HG03457 (cell line): ENCODE data around the gene SYT5.

ENCODE experiments used
- ATAC-seq: cut with Tn5 transposase; IDR thresholded peaks from one replicate; pipeline ENCODE4 v1.9.1; 2021; ENCODE audit warnings: moderate number of reproducible peaks; ENCODE audit not compliant: unreplicated experiment

SYT5 gene

GRCh38 chr19:55147545-55148251, 32.4 kb downstream of the SYT5 start:
- ATAC-seq = no peak

- ATAC-seq = no peak
Observed at GRCh38 chr19:55146705-55147273, 33.3 kb downstream of the SYT5 start.

- ATAC-seq = no peak
Observed at GRCh38 chr19:55146078-55146704, 33.9 kb downstream of the SYT5 start.

DNA sequence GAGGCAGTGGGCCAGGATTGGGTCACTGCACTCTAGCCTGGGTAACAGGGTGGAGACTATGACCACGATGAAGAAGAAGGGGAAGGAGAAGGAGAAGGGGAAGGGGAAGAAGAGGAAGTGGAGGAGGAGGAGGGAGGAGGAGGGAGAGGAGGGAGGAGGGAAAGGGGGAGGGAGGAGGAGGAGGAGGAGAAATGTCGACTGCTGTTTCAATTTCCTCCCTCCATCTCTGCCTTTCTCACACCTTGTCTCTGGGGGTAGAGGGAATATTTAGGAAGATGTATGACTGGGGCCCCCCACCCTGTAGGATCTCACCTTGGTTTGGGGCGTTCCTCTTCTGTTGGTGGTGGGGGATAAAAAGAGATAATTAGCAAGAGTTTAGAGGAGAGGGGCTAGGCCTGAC, 34.9 kb downstream of the SYT5 start:
- ATAC-seq = no peak

GRCh38 chr19:55141696-55142095, 38.4 kb downstream of the SYT5 start:
- ATAC-seq = no peak

DNA sequence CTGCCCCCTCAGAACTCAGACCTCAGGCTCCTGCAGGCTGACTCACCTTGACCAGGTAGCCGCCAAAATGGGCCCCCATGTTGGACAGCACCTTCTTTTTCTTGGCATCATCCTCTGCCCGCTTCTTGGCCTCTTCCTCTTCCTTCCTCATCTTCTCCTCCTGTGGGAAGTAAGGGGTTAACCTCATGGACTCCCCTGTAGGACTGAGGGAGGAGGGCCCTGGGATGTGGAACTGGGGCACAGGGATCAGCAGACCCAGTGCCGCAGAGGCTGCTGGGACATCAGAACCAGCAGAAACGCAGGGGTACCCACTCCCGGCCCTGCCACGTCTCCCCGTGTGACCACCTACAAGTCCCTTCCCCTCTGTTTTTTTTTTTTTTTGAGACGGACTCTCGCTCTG, 42.2 kb downstream of the SYT5 start:
- no peak for ATAC-seq

- ATAC-seq = no peak
Observed at GRCh38 chr19:55136399-55137102, 43.5 kb downstream of the SYT5 start.

GRCh38 chr19:55134736-55135135, 45.4 kb downstream of the SYT5 start:
- no peak for ATAC-seq

GRCh38 chr19:55133639-55134444, 46.2 kb downstream of the SYT5 start:
- ATAC-seq = no peak

- no peak for ATAC-seq
Observed at GRCh38 chr19:55132453-55133129, 47.5 kb downstream of the SYT5 start.

DNA sequence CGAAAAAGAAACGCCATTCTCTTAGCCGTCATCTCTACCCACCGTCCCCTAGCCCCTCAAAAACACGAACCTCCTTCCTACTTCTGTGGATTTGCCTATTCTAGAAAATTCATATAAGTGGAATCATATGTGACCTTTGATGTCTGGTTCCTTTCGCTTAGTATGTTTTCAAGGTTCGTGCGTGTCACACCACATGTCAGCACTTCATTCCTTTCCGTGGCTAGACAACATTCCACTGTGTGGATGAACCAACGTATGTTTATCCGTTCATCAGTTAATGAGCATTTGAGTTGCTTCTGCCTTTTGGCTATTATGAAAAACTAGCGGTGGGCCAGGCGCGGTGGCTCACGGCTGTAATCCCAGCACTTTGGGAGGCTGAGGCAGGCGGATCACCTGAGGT, 48.7 kb downstream of the SYT5 start:
- ATAC-seq = no peak
